SH-SY5Y (cell line): ENCODE data around the gene UBAP1L.

ENCODE experiments used
- GATA2 ChIP-seq: IDR thresholded peaks from 2 replicates; pipeline ENCODE4 v1.6.1; 2011; ENCODE audit warnings: mild to moderate bottlenecking, low read depth, low read length
- GATA3 ChIP-seq: IDR thresholded peaks from 2 replicates; pipeline ENCODE4 v1.6.1; 2011; ENCODE audit warnings: low read depth, mild to moderate bottlenecking, low read length, moderate library complexity

GRCh38 chr15:65146438-65146837 is 31.4 kb upstream of the UBAP1L start:
- TF ChIP-seq GATA3, result no peak
- no peak for TF ChIP-seq GATA2
